NCI-H2029 (cell line): ENCODE data around the gene CLEC3B.
"Not testable (repeated sequence)": the region's sequence is repeated elsewhere in the genome, so short reads cannot be mapped to it uniquely, and the experiment has no call there.

Experiments
- DNase-seq: peaks from one replicate; lab custom pipeline; 2025; lab: John Stamatoyannopoulos, UW

CLEC3B gene

DNA sequence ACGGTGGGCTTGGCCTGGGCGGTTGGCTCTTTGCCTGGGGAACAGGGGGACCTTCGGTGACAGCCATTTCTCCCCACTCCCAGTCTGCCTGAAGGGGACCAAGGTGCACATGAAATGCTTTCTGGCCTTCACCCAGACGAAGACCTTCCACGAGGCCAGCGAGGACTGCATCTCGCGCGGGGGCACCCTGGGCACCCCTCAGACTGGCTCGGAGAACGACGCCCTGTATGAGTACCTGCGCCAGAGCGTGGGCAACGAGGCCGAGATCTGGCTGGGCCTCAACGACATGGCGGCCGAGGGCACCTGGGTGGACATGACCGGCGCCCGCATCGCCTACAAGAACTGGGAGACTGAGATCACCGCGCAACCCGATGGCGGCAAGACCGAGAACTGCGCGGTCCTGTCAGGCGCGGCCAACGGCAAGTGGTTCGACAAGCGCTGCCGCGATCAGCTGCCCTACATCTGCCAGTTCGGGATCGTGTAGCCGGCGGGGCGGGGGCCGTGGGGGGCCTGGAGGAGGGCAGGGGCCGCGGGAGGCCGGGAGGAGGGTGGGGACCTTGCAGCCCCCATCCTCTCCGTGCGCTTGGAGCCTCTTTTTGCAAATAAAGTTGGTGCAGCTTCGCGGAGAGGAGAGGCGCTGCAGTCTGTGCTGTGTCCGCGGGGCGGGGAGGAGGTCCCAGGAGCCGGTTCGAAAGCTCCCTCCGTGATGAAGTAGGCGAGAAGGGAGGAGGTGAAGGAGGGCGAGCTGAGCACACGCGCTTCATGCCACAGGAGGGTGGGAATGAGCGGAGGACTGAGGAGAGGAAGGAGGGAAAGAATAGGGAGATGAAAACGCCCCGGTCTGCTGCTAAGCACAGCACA lies 9.6 kb downstream of the CLEC3B start:
- no peak for DNase-seq

DNA sequence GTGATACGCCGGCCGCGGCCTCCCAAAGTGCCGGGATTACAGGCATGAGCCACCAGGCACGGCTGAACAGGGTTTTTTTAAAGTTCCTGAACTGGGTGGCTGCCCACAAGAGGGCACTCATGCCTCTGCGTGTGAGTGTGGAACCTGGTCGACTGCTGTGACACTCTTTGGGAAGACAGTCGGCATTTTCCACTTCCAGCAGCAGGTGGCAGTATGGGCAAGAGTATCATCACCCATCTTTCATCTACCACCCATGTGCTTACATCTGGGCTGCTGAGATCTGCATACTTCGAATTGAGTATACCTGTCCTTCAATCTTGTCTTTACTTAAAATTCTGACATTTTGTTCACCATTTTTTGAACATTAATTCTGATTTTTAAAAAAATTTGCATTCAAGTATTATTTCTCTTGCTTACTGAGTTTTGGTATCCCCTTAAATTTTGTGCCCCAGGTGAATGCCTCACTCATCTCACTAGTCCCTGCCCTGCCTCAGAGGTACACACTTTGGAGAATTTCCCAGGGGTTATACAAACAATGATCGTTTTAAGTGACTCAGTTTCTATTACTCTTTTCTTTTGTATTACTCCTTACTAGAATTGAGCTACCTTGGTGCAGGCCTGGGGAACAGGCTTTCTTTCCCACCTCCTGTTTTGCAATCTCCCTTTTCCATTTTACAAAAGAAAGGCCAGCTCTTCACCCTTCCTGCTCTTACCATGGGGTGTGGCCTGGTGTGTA lies 11.8 kb downstream of the CLEC3B start:
- DNase-seq = peak; percentile 91

DNA sequence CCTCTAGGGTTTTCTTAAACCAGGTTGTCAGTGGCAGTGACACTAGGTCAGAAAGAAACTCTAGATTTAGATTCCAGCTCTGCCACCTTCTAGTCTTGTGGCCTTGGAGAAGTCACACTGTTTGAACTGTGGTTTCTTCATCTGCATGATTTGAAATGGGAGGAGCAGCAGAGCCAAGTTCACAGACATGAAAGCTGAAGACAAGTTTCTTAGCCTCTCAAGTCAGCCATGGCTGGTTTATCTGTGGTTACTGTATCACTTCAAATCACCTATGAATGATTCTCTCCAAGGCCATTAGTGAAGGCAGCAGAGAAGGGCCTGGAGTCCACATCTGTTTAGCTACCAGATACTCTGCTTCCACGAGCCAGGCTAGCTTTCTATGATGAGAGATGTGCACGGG lies 15.6 kb downstream of the CLEC3B start:
- no peak for DNase-seq

DNA sequence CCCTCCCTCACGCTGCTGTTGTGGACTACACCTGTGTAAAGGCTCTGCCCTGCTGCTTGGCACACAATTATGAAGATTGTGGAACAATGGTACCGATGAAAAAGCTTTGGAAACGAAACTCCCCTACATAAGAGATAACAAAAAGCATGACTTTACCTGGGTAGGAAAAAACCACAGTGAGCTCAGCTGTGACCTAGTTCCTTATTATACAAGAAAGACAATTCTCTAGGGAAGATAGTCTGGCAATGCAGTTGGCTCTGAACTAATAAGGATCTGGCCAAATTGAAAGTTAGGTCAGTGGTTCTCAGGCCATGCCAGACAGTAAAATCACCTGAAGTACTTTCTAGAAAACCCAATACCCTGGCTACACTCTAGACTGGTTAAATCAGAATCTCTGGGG lies 16.1 kb downstream of the CLEC3B start:
- DNase-seq = no peak

DNA sequence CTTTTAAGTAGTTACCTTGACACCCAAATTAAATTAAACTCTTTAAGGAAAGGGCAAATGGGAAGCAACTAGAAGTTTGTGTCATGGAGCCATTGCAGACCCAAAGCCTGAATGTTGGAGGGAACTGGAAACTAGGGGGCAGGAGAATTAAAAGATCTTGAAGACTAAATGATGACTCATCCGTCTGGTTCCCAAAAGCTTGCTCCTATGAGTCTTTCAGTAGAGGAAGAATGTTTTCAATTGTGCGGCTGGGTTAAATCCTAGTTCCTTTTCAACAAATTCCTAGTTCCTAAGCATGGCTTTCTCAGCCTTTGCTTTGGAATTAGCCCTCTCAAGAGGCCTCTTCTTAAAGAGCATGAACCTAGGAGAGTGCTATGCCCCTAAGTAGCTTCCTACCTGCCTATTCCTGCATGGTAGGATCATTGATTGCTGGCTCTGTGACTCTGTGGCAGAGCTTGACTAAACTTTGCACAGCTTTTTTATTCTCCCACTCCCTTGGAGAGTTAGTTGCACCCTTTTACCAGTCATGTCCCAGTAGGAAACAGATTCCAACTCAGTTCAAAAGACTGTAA lies 17.7 kb downstream of the CLEC3B start:
- no peak for DNase-seq

DNA sequence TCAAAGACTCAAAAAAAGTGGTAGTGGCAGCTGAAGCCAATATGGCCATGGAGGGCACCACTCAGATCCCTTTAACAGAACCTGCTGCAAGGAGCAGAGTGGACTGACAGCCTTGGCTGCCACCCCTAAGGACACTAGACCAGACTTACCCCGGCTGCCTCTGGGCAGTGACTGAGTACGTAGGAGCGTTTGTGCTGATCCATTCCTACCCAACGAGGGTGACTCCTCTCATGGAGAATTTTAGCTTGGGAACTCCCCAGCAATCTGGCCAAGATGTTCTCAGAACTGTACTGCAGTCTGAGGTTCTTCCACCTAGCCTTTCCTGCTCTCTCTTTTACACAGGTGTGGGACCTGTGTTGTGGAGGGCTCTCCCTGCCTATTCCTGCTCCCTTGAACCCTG lies 22.1 kb downstream of the CLEC3B start:
- no peak for DNase-seq

DNA sequence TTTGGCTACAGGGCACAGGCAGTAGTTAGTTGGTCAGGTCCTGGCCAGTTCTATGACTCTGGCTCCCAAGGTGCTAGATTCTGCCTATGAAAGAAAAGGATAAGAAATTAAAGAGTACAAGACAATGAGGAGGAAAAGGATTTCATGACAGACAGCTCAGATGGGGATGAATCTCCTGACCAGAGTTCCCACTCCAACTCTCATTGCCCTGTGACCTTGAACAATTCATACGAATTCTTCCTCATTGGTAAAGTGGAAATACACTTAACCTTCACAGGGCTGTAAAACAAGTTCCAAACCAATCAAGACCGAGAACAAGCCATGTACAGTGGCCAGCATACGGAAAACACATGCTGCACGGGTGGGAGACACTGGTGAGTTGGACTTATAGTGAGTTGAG lies 23.7 kb downstream of the CLEC3B start:
- no peak for DNase-seq

DNA sequence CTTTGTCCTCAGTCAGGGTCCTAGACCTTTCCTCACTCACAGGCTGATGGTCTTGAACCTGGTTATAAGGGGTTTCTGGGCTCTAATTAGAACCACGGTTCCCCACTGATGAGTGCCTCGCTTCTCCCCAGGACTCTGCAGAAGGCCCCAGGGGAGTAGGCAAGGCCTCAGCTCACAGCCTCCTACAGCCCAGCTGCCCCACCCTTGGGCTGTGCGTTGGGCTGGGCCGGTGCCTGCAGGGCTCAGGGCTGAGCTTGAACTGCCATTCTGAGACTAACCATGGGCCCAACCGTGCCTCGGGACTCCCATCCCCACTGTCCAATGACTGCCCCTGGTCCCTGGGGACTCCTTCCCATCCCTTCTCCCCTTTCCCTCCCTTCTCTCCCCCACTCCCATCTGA lies 25.6 kb downstream of the CLEC3B start:
- DNase-seq = no peak

DNA sequence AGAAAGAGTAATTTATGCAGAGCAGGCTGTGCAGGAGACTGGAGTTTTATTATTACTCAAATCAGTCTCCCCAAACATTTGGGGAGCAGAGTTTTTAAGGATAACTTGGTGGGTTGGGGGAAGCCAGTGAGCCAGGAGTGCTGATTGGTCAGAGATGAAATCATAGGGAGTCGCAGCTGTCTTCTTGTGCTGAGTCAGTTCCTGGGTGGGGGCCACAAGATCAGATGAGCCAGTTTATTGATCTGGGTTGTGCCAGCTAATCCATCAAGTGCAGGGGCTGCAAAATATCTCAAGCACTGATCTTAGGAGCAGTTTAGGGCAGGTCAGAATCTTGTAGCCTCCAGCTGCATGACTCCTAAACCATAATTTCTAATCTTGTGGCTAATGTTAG lies 27.7 kb downstream of the CLEC3B start:
- DNase-seq = not testable (repeated sequence)

DNA sequence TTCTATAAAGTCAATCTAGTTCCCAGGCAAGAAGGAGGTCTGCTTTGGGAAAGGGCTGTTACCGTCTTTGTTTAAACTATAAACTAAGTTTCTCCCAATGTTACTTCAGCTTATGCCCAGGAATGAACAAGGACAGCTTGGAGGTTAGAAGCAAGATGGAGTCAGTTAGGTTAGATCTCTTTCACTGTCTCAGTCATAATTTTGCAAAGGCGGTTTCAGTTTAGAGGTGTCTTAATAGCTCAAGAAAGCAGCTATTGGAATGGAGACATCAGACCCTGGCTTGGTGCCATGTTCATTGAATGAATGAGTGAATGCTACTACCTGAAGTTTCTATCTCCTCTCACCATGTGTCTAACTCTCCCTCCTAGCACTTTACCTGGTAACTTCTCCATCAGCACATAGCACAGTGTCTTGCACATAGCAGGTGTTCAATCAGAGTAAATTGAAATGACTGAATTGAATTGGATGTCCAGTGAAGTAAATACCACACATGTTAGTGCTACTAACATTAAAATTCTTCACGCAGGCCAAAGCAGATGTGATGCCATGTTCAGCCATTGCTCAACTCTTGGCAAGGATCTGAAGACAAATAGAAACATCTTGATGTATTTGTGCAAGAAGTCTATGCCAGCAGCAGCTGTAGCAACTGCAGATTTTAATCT lies 28.2 kb downstream of the CLEC3B start:
- no peak for DNase-seq

DNA sequence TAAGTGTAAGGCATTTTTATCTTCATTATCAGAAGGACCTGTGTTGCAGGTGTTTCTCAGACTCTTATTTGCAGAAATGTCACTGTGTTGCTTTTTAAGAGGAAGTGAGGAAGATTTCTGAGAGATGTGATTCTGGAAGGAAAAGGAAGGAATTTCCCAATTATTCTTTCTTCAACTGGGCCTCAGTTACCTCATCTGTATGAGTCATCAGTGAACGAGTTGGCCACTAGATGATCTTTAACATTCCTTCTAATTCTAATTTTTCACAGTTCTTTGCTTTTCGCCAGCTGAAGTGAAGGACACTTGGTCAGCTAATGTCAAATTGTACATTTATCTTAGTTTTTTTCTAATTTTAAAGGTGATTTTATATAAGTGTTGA lies 28.9 kb downstream of the CLEC3B start:
- no peak for DNase-seq

DNA sequence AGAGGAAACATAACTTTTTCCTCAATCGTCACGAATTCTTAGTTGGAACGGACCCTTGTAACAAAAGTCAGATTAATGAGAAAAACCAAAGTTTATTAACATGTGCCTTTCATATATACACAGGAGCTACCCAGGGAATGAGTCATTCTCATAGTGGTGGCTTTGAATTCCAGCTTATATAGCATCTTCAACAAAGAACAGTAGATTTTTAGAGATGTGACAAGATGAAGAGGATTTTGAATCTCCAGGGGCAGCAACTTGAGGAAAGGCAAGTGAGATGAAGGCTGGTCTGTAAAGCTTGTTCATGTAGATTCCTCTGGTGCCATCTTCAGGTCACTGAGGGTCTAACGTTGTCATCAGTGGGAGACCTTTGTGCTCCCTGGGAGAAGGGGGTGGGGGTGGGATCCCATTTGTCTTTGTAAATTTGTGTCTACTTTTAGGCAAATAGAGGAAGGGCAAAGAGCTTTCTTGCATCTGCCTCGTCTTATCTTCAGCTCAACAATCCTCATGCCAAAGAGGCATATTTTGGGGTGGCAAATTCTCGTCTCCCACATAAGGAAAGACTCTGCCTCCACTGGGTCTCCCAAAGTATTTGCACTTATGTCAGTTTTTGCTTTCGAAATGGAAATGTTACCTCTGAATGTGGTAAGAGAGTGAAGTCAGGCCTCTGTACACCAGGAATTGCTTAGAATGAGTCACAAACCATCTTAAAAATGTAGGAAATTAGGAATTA lies 29.5 kb downstream of the CLEC3B start:
- DNase-seq = no peak

DNA sequence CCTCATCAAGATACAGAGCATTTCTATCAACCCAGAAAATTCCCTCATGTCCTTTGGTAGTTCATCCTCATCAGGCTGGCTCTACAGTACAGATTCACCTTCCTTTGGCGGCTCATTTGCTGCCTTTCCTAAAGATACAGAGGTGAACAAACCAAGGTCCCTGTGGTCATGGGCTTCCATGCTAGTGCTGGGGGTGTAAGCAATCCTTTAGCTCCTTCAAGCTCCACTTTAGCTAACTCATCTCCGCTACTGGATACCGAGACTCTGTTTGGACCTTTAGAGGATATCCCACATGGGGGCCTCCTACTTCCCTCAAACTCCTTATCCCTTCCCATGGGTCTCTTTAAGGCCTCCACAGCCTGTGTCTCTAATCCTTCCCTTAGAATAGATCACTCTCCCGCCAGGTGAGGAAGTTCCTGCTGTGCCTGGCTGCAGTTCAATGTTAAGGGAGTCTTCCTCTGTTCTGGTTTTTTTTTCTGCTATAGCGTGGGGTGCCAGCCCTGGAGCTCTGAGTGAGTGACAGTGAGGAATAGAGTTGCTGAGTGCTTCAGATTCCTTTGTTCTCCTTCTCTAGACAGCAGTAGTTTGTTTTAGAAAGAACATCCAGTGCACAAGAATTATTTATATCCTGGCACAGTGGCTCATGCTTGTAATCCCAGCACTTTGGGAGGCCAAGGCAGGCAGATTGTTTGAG lies 30.7 kb downstream of the CLEC3B start:
- DNase-seq = no peak

DNA sequence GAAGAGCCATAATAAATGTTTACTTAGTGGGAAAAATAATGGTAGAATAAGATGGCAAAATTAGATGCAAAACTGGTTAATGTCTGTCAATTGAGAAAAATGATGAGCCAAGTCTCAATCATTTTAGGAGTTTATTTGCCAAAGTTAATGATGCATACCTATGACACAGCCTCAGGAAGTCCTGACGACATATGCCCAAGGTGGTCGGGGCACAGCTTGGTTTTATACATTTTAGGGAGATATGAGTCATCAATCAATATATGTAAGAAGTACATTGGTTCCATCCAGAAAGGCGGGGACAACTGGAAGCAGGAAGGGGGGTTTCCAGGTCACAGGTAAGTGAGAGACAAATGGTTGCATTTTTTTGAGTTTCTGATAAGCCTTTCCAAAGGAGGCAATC lies 31.5 kb downstream of the CLEC3B start:
- DNase-seq = no peak

DNA sequence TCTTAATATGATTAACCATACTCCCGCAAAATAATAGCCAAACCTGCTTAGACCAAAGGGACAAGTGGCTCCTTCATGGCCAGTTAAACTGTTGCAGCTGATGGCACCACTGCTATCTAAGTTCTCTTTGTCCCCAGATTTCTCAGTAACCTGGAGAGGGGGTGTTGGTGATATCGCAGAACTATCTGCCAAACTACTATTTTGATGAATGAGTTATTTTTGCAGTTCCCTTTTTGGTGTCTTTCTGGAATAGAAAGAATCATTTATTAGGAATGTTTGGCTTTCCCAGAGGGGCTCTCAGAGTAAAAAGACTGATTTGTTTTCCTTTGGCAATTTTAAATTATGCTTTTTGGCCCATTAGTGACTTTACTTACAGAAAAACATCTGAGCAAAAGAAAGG lies 33.0 kb downstream of the CLEC3B start:
- no peak for DNase-seq

DNA sequence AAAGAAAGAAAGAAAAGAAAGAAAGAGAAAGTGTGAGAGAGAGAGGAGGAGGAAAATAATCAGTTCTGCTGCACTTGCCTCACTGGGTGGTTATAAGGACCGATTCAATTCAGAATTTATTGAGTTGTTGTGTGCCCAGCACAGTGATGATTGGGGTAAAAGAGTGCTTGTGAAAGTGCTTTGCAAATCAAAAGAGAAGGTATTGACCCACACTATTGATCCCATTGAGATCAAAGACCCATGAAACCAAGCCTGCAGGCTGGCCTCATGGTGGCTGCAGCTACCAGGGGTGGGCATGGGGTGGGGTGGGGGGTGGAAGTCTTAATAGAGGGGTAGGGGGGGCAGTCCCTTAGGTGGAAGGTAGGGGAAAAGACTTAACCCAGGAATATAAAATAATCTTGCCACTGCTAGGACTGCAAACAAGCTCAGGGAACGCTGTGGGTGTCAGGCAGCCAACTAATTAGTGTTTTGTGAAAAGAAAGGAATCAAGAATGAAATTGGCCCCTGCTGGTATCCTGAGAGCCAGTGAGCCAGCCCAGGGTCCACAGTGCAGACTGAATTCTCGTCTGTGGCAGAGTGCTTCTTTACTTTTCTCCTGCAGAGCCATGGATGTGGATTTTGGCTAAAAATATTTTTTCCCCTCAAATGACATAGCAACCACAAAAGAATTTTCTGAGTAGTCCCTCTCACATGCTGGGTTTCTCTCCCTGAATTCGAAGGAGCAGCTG lies 34.2 kb downstream of the CLEC3B start:
- no peak for DNase-seq

DNA sequence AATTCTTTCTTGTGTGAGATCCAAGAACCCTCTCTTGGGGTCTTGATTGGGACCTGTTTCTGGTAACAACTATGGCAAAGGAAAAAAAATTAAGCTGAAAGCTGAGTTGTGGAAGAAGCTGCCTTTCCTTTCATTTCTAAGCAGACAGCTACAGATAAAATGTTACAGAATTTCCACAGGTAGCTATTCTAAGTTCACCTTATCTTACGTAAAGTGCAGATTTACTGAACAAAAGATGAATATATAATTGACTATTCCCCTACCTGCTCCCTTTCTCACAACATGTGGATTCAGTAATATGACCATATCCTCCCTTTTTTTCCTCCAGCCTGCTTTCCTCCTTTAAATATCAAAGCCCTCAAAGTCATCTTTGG lies 36.6 kb downstream of the CLEC3B start:
- DNase-seq = no peak

DNA sequence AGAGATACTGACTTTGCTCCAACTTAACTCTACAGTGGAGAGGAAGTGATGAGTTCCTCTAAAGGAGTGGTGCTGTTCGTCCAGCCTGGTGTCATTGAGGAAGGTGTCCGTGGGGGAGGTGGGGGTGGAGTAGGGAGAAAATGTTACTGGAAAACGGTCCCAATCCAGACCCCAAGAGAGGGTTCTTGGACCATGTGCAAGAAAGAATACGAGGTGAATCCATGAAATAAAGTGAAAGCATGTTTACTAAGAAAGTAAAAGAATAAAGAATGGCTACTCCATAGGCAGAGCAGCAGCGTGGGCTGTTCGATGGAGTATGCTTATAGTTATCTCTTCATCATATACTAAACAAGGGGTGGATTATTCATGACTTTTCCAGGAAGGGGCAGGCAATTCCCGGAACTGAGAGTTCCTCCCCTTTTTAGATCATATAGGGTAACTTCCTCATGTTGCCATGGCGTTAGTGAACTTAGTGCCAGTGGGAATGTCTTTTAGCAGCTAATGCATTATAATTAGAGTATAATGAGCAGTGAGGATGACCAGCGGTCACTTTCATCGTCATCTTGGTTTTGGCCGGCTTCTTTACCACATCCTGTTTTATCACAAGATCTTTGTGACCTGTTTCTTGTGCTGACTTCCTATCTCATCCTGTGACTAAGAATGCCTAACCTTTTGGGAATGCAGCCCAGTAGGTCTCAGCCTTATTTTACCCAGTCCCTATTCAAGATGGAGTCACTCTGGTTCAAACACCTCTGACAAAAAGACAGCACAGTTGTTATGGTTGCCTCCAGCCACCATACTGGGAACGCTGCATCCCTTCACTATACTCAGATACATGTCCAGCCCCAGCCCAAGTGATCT lies 38.6 kb downstream of the CLEC3B start:
- no peak for DNase-seq

DNA sequence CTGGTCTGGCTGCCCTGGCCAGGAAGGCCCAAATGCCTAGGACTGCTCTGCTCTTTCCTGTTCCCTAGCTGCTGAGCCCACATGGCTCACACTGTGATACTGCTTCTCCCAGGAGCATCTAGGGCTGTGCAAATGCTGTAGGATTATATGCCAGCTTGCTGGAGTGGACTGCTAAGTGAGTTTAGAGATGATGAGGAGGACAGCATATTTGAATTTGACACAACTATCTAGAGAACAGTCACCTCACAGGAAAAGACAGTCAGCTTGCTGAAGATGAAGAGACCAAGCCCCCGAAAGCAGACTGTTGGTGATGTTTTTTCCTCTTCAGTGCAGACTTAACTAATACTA lies 39.2 kb downstream of the CLEC3B start:
- DNase-seq = no peak
